Thyroid gland (tissue), 4 donors: ENCODE results near the gene KIF2A.

ENCODE experiments used
- POLR2A ChIP-seq, 2 donors: fragments of 450-650 bp; IDR thresholded peaks; one replicate each; pipeline ENCODE4 v1.6.1; 2017; ENCODE audit warnings: antibody characterized with exemption in 2 of 2, mild to moderate bottlenecking in 2 of 2, moderate library complexity in 1 of 2
- TF ChIP-seq, protein P1 (sequence below), 6 experiments: fragments of 200-600 bp in 3 of 6; fragments of 450-650 bp in 3 of 6; sonication (generic) in 3 of 6; IDR thresholded peaks; one replicate each; pipeline ENCODE4 v1.5.1; 2016 to 2019; ENCODE audit warnings: antibody characterized with exemption in 6 of 6, mild to moderate bottlenecking in 2 of 6, inconsistent platforms in 1 of 6, moderate library complexity in 1 of 6

GRCh38 chr5:62330302-62330701, 24.3 kb downstream of the KIF2A start:
- no peak for TF ChIP-seq POLR2A (IDR thresholded peaks at IDR 0.05)
- TF ChIP-seq, protein P1, sequence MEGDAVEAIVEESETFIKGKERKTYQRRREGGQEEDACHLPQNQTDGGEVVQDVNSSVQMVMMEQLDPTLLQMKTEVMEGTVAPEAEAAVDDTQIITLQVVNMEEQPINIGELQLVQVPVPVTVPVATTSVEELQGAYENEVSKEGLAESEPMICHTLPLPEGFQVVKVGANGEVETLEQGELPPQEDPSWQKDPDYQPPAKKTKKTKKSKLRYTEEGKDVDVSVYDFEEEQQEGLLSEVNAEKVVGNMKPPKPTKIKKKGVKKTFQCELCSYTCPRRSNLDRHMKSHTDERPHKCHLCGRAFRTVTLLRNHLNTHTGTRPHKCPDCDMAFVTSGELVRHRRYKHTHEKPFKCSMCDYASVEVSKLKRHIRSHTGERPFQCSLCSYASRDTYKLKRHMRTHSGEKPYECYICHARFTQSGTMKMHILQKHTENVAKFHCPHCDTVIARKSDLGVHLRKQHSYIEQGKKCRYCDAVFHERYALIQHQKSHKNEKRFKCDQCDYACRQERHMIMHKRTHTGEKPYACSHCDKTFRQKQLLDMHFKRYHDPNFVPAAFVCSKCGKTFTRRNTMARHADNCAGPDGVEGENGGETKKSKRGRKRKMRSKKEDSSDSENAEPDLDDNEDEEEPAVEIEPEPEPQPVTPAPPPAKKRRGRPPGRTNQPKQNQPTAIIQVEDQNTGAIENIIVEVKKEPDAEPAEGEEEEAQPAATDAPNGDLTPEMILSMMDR (IDR thresholded peaks at IDR 0.05) = no peak
